GM21576 (cell line): ENCODE measurements around the gene TTLL1.
"Not testable (repeated sequence)": the region's sequence is repeated elsewhere in the genome, so short reads cannot be mapped to it uniquely, and the experiment has no call there.

Experiments used
- ATAC-seq: cut with Tn5 transposase; IDR thresholded peaks from one replicate; pipeline ENCODE4 v1.9.1; 2021; ENCODE audit warnings: mild to moderate bottlenecking, moderate library complexity; ENCODE audit not compliant: unreplicated experiment

TTLL1 gene

DNA sequence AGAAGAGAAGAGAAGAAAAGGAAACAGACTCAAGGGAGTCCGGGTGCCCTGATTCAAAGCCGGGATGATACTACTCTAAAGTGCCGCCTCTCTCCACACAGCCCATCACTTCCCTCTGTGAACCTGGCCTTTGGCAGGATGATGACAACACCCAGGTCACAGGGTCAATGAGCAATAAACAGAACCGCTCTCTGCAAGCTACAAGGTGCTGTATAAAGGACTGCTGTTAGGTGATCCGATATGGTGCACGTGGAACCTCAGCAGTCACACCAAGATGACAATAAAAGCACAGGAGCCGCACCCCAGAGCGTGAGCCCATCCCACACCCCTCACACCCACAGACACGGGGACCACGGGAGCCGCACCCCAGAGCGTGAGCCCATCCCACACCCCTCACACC lies 10.7 kb downstream of the TTLL1 start:
- no peak for ATAC-seq

DNA sequence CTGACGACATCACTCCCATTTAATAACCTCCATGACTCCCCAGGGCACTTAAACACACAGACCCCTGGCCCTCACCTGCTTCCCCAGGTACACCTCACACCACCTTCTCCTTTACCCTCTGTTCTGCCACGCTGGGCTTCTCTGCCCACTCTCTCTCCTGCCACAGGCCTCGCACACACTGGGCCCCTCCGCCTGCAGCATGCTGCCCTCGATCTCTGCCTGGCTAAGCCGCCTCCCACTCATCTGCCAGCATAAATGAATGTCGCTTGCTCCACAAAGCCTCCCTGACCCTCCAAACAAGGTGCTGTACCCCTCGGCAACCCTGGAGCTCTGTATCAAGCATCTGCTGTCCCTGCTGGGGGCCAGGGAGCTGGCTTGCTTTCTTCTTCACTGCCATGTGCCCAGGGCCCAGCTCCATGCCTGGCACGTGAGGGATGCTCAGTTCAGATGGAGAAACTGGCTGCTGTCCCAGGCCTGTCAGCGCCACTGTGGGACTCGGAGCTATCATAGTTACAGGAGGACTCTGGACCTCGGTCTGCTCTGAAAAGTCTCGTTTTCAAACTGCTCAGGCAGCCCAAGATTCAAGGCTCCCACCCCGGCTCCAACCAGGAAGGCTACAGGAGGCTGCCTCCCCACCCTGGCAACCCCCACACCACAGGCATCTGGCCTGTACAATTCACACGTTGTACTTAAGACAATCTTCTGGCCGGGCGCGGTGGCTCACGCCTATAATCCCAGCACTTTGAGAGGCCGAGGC lies 11.9 kb downstream of the TTLL1 start:
- no peak for ATAC-seq

DNA sequence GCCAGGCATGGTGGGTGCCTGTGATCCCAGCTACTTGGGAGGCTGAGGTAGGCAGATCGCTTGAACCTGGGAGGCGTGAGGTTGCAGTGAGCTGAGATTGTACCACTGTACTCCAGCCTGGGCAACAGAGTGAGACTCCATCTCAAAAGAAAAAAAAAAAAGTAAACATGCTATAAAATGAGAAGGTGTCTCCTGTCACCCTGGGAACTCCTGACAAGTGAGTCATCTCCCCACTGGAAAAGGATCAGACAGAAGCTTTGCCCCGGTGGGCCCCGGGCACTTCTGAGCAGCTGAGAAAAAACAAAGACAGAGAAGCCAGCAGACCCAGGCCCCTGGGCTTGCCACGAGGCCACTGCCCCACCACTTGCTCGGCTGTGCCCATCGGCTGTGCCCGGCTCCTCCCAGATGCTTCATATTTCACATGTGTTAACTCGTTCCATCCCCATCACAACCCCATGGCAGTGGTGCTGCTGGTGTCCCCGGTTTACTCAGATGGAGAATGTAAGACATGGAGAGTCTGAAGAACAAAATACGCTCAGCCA lies 22.3 kb downstream of the TTLL1 start:
- no peak for ATAC-seq

DNA sequence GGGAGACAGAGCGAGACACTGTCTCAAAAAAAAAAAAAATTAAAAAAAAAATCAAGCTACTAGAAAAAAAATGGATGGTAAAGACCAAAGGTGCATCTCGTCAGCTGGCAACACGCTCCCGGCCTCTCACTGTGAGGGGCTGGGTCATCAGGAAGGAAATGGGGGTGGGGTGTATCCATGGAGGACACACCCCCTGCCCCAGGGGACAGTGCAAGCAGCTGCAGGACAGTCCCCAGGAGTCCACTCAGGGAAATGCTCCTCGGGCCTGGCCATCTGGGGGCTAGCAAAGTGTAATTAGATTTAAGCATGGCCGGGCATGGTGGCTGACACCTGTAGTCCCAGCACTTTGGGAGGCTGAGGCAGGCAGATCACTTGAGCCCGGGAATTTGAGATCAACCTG lies 23.1 kb downstream of the TTLL1 start:
- no peak for ATAC-seq

DNA sequence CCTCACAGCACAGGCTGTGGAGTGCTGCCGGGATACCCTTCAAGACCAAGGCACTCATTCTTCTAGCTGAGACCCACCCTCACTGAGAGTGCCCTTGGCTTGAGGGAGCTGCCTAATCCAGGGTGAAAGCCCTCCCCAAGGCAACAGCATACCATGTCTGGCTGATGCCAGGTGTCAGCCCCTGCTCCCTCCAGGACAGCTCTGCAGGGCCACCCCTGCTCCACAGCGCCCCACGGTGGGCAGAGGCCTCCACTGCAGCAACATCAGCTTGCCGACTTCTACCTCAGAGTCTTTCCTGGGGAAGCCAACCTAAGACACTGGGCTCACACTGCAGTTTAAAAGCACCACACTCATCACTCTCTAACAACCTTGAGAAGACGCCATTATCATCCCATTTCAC lies 29.0 kb downstream of the TTLL1 start:
- ATAC-seq, result no peak

DNA sequence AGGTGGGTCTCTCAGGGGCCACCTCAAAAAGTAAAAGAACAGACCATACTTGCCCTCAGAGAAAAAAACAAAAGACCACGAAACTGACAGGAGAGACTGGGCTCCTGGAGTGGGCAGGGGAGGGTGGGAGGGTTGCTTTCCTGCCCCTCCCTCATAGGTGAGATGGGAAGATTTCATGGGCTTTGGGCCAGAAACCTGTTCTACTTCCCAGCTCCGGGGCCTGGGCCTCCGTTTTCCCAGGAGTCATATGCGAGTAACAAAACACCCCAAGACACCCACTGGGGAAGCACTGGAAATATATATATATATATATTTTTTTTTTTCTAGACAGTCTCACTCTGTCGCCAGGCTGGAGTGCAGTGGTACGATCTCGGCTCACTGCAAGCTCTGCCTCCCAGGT lies 31.6 kb downstream of the TTLL1 start:
- no peak for ATAC-seq

DNA sequence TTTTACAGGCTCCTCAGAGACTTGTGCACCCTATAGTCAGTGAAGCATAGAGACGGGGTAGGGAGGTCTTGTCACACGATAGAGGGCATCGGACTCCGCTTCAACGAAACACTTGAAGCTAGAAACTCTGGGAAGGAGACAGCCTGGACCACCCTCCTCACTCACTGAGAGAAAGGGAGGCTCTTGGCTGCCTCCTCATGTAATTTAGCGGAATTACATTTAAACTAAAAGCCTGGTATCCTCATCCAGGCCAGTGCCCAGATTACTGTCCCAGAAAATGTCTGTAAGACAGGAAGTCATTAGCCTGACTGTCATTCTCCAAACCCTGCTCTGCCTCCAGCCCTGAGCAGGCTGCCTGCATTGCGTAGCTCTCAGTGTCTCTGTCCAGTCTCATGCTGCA lies 36.0 kb downstream of the TTLL1 start:
- ATAC-seq, result no peak

DNA sequence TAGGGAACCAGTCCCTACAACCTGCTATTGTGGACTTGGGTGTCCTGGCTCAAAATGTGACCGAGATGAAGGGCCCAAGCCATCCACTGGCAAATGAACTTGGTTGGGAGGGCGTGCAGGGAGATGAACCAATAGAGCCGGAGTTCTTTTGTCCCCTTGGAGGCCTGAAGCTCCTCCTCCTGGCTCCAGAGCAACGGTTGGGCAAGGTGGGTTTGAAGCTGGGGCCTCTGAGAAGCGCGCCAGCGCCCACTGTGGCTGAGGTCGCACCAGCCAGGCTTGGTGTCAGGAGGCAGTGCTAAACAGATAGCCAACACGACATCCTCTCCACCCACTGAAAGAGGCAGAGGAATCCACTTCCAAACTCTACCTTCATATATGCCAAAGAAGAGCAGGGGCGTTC lies 38.2 kb downstream of the TTLL1 start:
- ATAC-seq, result no peak

DNA sequence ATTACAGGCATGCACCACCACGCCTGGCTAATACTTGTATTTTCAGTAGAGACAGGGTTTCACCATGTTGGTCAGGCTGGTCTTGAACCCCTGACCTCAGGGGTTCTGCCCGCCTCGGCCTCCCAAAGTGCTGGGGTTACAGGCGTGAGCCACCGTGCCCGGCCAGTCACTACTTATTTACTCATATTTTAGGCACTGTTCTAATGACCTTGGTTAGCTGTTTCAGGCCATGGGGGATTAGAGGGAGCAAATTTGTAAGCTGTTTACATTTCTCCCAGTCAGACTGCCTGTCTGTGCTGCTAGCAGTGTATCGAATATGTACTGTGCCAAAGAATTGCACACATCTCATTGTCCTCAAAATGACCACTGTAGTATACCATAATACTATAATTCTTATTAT lies 41.6 kb downstream of the TTLL1 start:
- ATAC-seq, result no peak

DNA sequence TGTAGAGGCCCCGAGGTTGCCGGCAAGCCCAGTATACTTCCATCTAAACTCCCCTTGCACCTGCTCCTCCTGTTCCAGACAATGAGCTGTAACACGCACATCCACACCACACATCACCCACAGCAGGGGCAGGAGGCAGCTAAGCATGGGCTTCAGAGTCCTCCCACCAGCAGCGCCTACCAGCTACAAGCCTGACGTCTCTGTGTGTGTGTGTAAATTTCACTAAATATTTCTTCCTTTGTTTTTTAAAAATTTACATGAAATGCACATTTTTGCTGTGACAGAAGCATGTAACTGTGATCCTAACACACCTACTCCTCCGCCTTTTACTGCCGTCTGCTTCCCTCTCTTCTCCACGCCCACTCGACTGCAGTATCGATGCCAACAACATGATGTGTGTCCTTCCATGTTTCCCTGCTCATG lies 44.9 kb downstream of the TTLL1 start:
- no peak for ATAC-seq

DNA sequence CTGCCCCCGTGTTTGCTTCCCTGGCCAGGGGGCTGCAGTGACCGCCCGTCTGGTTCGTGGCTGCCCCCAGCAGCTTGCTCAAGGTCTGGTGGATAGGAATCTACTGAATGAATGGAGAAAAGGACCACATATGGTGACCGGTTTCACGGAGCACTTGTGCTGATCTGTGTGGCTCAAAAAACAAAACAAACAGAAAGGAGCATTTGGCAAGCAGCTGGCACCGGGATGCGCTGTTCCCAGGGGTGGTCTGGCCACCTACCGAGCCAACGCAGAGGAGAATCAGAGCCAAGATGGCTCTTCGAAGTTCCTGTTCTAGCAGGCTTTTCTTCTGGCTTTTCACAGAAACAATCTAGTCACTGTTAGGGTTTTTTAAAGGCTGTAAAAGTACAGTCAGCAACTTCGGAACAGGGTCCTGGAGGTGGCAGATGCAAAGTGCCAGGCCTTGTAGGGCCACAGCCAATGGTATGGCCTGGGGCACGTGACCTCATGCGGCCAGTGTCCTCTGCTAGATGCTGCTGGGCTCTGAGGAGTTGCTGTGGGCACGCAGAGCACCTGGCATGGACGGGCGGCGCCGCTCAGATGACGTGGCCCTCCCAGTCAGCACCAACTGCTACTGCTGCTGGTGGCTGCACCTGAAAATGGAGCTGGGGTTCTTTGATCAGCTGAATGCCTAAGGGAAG lies 47.0 kb downstream of the TTLL1 start:
- no peak for ATAC-seq

DNA sequence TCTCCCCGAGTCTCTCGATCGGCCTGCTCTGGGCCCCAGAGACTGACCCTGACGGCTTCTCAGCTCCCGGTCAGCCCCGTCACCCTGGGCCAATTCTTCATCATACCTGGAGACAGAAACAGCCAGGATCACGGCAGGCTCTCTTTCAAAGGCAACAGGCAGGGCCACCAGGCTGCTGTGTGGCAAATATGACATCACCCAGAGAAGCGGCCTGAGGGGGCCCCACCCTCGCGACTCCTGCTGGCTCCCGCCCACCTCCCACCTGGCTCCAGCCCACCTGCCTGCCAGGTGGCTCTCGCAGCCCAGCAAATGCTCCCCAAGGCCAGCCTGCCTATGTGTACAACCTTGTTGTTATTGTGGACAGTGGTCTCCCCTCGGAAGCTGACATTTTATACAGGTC lies 49.4 kb downstream of the TTLL1 start:
- no peak for ATAC-seq

DNA sequence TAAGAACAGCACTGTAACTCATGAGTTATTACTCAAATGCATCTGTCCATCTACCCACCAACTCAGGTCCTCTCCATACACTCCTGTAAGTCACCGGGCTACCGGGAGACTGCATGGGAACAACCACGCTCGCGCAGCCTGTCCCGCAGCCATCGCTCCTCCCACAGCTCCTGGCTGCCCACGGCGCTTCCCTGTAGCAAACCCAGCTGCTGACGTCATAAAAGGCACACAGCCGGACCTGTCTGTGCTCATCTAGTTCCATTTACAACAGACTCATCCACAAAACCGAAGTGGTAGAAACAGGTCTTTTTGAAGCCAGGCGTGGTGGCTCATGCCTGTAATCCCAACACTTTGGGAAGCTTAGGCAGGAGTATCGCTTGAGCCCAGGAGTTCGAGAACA lies 50.9 kb downstream of the TTLL1 start:
- no peak for ATAC-seq

DNA sequence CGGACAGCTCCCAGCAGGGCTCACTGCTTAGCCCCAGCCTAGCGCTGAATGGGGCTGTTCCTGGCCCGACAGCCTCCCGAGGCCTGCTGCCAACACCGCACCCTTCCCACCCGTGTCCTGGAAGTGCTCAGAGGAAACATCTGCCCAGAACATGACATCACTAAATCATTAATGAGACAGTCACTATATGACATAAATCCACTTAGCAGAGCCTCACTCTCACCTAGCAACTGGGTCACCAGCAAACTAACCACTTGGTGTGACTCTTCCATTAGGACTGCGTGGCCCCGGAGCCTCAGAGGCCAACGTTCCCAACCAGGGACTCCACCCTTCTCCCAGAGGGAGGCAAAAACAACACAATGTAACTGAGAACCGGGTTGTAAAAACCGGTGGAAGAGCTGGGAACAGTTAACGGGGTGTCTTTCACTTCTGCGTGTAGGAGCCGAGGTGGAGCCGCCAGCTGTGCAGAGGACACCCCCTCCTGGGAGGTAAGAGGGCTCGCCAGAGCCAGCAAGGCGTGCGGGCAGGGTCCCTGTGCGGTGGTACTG lies 52.8 kb downstream of the TTLL1 start:
- ATAC-seq, result no peak

DNA sequence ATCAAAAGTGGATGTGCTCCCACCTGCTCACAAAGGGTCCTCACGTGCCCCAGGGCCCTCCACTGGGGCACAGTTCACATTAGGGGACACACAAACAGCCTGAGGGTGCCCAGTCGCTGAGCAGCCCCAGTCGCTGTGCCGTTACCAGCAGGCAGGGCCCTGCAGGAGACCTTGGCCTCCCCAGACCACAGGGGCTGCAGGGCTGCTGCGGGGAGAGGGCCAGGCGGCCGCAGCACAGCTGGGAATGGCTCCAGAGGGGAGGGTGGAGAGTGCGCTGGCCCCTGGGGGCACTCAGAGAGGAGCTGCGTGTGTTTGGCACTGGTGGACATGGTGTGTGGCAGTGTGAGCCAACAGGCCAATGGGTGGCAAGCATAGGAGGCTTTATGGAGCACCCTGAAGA lies 53.9 kb downstream of the TTLL1 start:
- ATAC-seq, result no peak

DNA sequence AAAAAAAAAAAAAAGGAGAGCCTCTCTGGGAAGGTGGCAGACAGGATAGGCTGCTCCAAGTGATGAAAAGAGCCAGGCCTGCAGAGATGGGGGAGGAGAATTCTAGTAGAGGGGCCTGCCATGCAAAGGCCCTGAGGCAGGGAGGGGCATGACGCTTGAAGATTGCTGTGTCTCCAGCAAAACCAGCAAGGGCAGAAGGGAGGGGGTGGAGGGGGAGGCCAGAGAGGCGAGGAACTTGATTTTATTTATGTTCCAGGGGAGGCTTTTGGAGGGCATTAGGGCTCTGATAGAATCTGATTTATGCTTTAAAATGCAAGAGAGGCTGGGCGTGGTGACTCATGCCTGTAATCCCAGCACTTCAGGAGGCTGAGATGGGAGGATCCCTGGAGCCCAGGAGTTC lies 57.6 kb downstream of the TTLL1 start:
- no peak for ATAC-seq

DNA sequence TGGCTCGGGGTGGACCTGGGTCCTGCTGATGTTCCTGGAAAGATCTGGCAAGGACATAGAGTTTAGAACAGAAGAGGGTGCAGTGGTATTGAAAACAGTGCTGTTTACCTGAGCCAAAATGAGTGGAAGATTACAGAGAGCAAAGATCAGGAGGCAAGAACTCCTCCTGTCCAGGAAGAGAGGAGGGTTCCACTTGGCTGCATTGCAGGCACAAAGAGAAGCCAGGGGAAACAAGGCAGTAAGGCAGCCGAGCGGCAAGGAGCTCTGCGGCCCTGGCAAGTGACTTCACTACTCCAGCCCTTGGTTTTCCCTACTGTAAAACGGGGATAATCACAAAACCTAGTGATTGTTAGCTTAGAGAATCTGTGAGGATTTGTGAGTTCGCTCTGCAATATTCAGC lies 70.6 kb downstream of the TTLL1 start:
- no peak for ATAC-seq

DNA sequence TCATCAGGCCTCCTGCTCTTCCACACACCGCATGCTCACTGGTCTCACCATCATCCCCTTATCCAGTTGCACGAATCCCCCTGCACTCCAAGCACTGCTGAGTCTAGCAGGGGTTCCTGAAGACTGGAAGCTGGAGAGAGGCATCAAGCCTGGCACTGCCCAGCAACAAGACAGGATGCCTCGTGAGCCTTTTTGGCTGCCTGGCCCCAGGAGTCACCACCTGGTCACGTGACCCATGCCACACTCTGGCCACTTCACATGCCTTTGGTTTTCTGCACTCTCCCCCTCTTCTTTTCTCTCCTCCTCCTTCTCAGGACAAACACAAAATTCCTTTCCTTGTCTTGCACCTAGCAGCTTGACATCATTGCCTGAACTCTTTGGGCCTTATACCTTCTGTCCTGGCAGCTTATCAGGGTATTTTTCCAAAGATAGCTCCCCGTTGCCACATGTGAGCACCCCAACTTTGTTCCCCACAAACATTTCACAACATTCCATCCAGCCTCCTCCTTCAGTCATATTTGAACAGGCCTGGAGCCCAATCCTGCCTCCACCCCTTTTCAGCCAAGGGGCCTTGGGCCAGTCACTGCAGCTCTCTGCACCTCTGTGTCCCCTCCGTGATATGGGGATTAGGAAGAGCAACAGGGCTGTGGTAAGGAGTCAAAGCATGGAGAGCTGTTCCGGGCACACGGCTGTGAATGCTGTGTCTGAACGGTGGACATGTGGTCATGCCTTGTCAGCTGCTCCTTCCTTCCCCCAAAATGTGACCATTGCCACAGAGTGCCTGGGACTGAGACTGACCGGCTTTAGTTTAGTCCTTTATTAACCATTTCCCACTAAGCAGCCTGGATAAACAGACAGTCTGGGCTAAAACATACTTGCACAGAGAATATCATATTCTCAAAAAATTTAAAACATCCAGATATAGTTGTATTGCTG lies 71.4 kb downstream of the TTLL1 start:
- ATAC-seq, result no peak

DNA sequence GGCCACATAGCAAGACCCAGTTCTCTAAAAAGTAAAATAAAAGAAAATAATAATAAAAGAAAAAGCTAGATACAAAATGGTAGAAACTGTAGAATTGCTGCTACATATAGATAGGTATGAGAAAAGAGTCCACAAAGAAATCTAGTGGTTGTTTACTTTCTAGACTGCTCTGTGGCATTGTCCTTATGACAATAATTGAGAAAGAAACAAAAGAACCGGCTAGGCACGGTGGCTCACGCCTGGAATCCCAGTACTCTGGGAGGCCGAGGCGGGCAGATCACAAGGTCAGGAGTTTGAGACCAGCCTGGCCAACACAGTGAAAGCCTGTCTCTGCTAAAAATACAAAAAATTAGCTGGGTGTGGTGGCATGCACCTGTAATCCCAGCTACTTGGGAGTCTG lies 73.0 kb downstream of the TTLL1 start:
- not testable (repeated sequence) for ATAC-seq

DNA sequence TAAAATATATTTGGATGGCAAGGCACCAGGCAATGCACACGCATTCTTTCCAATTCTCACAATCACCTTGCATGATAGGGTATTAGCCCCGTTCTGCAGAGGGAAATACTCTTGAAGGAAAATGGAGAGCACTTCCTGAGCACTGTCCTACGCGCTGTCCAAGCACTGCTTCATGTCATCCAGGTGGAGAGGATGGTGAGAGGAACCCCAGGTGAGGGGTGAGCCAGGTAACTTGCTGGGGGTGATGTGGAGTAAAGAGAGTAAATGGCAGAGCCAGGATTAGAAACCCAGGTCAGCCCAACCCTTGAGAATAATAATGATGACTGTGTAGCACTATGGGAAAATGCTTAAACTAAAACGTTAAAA lies 73.5 kb downstream of the TTLL1 start:
- ATAC-seq, result no peak
